ENCODE measurements around the gene PRKCE. TPM values are rescaled to one million over a fixed set of nuclear protein-coding genes. Genes with fewer than 3 reads are reported as not detected.

PRKCE gene
- total RNA-seq, 1 donor from 2014 or later: 28.4 TPM

DNA sequence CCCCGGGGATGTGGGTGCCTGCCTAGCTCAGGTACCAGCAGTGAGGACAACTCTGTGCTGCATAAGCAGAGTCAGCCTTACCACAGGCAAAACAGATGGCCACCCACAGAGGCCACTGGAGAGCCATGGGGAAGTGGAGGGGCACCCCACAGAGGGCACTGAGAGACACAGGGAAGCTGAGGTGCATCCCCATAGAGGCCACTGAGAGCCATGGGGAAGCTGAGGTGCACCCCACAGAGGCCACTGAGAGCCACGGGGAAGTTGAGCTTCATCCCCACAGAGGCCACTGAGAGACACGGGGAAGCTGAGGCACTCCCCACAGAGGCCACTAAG is 511.6 kb downstream of the PRKCE start:
- DNase-seq (ENCODE audit: low read depth in 2 of 2): no peak

DNA sequence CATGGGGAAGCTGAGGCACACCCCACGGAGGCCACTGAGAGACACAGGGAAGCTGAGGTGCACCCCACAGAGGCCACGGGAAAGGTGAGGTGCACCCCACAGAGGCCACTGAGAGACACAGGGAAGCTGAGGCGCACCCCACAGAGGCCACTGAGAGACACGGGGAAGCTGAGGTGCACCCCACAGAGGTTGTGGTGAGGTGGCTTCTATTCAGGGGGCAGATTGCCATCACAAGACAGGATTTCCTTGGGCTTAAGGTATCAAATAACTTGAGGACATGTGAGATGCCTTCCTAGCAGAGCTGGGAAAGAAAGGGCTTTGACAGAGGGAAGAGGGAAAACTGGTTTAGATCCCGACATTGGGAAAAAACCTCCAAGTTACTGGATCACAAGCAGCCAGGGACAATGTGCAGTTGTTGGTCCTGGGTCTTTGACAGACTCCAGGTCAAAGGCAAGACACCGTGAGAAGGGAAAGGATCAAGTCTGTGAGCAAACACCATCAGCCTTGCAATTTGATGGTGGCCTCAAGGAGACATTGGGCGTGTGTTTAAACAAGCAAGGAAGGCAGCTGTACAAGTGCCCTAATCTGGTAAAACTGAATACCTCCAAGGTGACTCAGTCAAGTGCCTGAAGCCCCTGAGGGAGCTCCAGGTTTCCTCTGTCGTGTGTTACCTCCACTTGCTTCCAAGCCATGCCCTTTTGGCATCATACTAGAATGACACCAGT is 512.5 kb downstream of the PRKCE start:
- no peak for DNase-seq (ENCODE audit: low read depth in 2 of 2)

DNA sequence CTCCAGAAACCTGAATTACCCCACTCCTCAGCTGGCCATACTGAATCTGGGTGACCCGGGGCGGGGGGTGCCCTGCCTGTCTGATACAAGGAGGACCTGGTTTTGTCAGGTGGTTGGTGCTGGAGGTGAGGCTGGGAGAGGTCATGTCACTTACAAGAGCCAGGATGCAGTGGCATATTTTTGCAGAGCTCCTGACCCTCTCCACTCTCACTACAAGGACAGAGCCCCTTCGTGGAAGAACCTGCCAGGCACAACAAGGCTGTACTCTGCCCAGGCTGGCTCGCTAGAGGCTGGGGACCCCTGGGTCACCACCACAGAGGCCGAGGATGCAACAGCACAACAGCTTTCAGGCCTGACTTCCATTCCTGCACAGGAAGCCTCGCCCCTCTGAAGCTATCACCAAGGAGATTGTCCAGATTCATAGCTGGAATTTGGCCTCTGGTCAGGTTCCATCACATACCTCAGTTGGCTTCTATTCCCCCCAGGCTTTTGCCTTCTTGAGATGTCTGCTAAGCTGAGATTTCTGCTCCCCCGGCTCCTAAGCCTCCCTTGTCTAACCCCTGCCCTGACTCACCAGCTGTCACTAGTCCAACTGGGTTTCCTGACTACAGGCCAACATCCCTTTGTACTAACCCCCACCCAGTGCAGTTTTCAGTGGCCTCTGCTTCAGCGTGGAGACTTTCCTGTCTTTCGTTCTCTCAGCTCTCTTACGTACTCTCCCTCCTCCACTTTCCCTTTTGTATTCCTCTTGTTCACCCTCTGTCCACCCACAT is 513.2 kb downstream of the PRKCE start:
- peak; percentile 75 to 91 for DNase-seq (ENCODE audit: low read depth in 2 of 2)

DNA sequence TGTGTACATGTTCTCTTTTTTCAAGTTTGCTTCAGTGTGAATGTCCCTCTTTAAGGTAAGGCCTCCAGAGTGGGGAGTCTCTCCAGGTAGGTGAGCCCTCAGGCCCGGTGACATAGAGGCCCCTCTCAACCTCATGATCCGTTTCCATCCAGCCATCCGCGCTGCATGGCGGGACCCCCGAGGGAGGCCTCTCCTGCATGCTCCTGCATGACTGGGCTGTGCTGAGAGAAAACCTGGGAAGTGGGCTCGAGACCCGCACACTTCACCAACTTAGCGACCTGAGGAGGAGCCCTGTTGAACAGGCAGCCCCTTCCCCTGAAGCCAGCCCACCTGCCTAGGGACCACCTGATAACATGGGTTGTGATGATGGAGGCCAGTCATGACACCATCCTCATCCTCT is 514.4 kb downstream of the PRKCE start:
- DNase-seq (ENCODE audit: low read depth in 2 of 2): no peak

DNA sequence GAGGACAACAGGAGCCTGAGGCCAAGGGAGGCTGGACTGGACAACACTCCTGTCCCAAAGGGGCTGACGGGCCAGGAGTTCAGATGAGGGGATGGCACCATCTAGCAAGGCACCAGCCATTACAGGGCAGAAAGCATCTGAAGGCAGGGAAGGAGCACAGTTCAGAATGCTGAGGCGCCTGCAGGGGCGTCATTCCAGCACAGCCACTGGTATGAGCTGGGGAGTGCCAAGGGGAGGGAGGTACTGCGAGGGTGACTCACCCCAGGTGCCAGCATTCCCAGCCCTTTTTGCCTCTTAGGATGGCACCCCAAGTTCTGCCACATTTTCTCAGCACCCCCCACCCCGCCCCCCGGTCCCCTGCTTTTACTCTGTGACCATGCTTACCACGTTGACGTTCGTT is 515.9 kb downstream of the PRKCE start:
- no peak for DNase-seq (ENCODE audit: low read depth in 2 of 2)

DNA sequence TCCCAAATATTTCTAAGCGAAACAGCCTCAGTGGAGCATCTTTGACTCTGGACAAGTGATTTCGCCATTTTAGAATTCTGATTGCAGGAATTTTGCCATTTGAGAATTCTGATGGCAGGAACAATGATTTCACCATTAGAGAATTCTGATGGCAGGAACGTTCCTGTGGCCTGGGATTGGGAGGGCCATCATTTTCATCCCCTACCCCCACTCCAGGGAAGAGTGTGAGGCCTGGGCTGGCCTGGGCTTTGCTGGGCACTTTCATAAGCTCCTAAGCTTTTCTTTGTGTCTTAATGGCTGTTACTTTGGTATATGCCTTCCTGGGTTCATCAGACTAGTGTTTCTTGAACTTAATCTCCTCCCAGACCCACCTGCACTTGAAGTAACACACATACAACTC is 516.4 kb downstream of the PRKCE start:
- no peak for DNase-seq (ENCODE audit: low read depth in 2 of 2)

DNA sequence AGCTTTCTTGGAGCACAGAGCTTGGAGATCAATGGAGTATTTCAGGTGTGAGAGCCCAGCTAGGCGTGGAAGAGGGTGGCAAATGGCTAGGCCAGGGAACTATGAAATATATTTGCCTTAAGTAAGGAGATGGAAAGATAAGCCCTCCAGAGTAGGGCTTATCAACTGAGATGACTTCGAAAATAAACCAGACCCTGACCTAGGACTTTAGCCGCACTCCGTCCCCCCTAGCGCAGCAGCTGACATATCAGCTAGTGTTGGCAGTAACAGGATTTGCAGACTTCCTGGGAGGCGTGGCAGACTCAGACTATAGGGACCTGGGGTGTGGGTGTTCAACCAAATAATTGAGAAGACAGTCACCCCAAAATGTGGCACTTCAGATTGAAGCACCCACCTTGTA is 518.0 kb downstream of the PRKCE start:
- no peak for DNase-seq (ENCODE audit: low read depth in 2 of 2)

DNA sequence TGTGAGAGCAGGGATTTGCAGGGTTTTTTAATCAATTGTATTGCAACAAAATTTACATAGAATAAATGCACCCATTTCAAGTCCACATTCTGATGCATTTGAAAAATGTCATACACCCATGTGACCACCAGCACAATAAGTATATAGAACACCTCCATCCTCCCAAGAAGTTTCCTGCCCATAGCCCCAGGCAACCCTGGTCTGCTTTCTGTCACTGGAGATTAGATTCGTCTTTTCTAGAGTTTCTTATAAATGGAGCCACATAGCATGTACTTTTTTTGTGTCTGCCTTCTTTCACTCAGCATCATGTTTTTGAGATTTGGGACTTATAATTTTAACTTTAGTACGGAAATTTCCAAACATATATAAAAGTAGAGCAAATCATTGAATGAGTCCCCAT is 518.6 kb downstream of the PRKCE start:
- no peak for DNase-seq (ENCODE audit: low read depth in 2 of 2)

DNA sequence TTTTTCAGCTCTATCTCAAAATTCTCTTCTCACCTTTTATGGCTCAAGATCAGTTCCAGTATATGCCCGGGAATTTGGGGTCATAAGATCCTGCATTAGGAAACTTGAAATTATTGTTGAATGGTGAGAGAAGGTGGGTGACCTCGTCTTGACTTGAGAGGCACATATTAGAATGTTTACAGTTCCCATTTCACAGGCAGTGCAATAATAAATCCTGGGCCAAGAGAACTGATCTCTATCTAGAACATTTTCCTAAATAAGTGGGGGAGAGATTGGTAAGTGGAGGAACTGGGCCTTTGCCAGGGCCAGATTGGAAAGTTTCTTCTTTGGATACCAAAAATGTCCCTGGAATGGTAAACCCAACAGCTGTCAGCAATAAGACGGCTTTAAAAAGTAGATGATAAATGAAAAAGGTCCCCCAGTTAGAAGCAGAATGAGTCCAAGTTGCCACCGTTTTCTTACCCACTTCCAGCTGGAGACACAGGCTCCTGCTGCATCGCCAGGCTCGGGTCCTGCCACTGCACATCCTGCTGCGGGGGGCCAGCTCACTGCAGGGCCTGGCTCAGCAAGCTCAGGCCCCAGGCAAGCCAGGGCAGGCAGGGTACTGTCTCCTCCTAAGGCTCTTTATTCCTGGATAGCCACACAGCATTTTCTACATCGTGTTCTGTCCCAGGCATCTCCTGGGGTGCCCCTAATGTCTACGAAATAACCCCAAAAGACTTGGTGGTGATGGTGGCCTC is 519.3 kb downstream of the PRKCE start:
- peak in 1 of 2 donors; percentile 39 for DNase-seq (ENCODE audit: low read depth in 2 of 2)

DNA sequence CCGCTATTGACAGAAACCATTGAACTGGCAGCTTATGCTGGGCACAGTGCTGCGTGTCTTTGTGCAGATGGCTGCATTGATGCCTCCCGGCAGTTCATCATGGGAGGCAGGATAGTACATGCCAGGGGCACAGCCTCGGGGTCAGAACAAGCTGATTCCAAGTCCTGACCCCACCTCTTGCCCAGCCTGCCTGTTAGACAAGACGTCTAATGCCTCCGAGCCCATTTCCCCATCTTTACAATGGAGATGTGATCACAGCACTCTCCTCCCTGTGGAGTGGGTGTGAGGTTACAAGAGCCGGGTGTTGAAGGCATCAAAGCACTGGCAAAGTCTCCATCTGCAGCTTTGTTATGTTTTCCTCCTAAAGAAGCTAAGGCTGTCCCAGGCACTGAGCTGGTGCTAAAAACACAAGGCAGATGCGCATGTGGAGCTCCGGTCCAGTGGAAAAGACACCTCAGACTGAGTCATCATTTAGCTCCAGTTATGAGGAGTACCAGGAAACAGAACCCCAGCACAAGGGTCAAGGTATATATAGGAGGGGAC is 520.0 kb downstream of the PRKCE start:
- peak in 1 of 2 donors; percentile 62 for DNase-seq (ENCODE audit: low read depth in 2 of 2)

DNA sequence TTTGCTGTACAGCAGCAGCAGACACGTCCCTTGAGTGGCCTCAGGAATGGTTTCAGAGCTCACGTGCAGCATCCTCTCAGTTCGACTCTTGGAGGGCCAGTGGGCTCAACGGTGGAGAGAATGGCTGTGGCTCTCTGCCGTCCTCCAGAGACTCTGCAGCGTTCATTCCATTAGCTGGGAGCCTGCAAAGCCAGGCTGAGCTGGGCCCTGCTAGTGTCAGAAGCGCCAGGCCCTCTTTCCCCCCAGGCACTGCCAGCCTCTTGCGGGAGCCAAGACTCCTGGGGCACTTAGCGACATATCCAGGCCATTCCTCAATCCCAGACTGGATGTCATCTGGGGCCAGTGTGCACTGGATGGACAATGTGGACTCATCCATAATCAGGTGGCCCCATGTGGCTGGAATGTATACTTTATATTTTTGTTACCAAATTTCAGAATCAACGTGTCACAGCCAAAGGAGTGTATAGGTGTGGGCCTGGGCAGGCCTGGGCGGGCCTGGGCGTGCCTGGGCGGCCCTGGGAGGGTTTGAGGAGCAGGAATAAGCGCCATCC is 520.6 kb downstream of the PRKCE start:
- DNase-seq (ENCODE audit: low read depth in 2 of 2): no peak

DNA sequence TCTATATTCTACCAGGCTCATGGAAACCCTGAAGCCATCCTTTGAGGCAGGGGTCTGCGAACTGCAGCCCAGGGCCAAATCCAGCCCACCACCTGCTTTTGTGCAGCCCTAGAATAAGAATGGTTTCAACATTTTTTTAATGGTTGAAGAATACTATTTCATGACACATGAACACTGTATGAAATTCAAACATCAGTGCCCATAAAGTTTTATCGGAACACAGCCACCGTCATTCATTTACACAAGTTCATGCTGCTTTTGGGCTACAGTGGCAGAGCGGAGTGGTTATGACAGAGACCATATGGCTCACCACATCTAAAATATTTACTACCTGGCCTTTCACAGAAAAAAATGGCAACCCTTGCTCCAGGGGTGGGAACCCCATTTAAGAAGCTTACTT is 521.6 kb downstream of the PRKCE start:
- DNase-seq (ENCODE audit: low read depth in 2 of 2): no peak

DNA sequence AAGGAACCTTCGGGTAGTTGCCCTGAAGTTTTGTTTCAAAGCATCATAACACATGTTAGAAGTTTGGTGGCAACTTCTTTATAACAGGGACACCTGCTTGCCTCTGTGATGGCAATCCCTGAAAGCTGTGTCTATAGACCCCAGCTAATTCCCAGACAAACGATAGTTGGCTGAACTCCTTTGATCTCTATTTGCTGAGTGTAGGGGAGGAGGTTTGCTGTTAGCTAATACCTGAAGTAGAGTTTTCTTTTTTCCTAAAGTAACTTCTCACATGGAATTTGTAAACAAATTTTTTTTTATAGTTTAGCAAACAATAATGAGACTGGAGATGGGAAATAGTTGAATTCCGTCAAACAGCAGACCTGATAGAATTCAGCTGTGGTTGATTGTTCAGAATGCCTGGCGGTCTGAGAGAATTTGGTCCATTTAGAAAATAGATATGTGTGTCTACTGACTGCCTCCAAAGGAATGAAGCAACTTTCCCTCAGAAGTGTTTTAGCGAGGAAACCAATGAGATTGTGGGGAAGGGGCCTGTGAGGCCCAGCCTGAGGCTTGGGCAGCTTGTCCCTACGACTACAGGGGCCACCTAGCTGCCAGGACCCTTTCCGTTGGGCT is 522.3 kb downstream of the PRKCE start:
- no peak for DNase-seq (ENCODE audit: low read depth in 2 of 2)

DNA sequence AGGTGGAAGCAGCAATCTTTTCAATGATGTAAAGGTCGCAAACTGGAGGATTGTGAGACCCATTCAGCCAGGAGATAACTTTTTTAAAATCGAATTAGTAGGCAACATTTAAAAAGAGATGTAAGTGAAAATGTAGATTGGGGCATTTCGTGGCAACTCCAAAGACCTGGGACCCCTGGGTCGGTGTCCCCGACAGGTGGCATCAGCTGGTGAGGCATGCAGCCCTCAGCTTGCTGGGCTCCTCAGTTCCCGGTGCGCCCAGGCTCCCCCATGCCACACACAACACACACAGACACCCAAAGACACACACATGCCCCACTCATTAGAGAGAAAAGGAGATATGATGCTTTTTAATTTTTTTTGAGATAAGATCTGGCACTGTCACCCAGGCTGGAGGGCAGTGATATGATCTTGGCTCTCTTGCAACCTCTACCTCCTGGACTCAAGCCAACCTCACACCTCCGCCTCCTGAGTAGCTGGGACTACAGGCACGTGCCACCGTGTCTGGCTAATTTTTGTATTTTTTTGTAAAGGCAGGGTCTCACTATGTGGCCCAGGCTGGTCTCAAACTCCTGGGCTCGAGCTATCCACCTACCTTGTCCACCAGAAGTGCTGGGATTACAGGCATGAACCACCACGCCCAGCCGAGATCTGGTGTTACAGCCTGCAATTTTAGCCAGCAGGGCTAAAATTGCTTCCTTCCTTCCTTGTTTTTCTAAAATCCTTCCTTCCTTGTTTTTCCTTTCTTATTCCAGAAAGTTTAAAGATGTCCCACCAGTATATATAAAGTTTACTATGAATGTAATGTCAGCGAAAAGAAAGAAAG is 523.1 kb downstream of the PRKCE start:
- no peak for DNase-seq (ENCODE audit: low read depth in 2 of 2)

DNA sequence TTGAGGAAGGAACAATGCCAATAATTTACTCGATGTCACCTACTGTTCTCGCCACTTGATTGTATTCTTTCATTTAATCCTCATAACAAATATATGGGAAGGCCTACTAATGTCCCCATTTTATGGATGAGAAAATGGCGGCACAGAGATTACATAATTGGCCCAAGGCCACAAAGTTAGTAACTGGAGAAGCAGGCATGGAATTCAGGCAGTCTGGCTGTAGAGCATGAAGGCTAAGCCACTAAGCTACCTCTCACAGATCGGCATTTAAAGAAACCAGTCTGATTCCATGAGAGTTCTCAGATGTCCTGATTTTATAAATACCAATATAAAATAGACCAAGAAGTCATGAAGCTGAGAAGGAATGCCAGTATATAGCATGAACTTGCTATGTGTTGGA is 523.9 kb downstream of the PRKCE start:
- no peak for DNase-seq (ENCODE audit: low read depth in 2 of 2)

DNA sequence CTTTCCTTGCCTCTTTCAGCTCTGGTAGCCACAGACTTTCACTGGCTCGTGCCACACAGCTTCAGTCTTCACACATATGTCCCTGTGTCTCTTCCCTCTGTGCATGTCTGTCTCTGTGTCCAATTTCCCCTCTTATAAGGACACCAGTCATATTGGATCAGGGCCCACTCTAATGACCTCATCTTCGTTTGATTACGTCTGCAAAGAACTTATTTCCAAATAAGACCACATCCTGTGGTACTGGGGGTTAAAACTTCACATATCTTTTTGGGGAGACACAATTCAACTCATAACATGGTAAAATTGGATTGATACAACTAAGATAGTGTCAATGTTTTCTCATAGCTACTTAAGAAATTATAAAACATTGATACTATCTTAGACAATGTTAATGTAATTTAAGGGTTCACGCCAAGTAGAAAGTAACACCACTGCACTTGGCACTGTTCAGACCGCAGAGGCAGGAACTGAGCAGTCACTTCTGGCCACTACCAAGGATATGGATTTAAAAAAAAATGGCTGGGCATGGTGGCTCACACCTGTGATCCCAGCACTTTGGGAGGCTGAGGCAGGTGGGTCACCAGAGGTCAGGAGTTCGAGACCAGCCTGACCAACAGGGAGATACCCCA is 526.1 kb downstream of the PRKCE start:
- no peak for DNase-seq (ENCODE audit: low read depth in 2 of 2)

DNA sequence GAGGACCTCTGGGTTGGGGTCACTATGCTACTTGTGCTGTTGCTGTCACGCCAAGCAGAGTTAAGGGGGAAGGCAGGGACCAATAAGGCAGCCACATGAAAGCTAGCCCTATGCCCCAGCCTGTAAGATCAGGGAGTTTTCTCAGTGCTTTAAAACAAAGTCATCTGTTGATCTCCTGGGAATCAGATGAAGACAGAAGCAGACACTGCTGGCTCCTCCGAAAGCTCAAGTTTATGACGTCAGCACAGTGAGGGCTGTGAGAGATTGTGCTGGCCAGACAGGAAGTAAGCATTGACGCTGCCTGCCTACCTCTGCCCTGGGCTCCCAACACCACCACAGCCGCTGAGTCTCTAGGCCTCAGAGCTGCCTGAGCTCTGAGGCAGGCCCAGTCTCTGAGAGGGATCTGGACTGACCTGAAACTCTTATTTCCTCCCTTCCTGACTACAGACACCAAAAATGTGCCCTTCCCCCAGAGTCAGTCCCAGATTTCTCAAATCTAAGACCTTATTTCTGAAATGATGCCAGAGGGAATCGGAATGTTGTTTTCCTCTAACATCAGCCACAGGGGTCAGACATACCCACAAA is 527.7 kb downstream of the PRKCE start:
- DNase-seq (ENCODE audit: low read depth in 2 of 2): peak; percentile 28 to 90

DNA sequence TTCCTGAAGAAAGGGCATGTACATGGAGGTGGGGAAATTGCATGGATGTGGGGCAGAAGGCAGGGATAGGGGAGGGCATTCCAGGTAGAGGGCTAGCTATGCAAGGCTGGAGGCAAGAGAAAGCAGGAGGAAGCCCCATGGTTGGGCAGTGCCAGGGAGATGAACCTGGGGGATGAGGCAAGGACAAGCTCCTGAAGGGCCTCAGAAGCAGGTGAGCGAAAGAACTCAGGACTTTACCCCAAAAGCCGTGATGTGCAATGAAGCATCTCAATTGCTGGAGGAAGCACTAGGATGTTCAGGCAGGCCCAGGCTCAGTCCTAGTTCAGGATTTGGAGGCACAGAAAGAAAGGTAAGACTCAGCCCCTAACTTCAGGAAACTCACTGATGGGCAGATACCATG is 528.7 kb downstream of the PRKCE start:
- DNase-seq (ENCODE audit: low read depth in 2 of 2): no peak

DNA sequence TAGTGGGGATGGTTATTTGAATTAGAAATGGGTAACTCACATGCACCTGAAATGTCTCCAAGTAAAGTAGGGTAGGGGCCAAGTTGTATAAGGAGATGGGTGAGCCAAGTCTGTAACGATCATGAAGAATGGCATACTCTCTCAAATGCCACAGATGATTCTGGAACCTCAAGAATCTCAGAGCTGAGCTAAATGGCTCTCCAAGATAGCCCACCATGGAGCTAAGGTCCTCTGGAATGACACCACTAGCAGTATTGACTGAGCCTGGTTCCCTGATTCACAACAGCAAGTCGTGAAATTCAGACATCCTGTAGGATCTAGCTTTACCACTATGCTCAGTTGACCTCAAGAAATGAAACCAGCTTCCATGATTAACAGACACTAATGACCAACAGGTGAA is 529.8 kb downstream of the PRKCE start:
- no peak for DNase-seq (ENCODE audit: low read depth in 2 of 2)

Data from dermis microvascular lymphatic vessel endothelial cell (primary cell).